GM15510 (cell line): Measurements from ENCODE around the gene RSPH6A.

Source experiments
- POLR2A ChIP-seq: IDR thresholded peaks from 3 replicates; pipeline ENCODE4 v1.6.1; 2011; ENCODE audit warnings: borderline replicate concordance; ENCODE audit not compliant: insufficient read length; ENCODE audit errors: extremely low read depth

RSPH6A gene

DNA sequence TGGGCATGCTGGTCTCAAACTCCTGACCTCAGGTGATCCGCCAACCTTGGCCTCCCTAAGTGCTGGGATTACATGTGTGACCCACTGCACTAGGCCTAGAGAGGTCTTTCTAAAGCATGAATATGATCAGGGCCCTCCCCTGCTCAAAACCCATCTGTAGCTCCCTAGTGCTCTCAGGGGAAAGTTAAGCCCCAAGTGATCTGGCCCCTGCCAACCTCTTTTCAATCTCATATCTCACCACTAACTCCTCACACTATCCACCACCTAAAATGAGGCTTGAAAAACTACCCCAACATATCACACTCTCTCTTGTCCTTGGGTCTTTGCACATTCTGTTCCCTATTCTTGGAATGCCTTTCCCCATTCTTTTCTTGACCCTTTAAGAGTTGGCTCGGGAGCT is 20.5 kb downstream of the RSPH6A start:
- no peak for TF ChIP-seq POLR2A

DNA sequence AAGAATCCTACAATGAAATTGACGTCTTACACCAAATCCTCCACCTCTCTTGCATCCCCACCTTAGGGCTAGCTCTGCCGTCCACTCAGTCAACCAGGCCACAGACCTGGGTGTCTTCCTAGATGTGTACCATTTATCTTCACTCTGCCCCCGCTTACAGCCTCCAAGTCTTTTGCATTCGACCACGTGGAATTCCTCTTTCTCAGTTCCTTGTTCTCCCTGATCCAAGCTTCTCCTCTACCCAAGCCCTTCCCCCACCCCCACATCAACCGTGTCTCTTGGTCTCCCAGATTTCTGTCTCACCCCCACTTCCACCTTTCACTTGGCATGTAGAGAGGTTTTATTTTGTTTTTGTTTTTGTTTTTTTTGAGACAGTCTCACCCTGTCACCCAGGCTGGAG is 21.2 kb downstream of the RSPH6A start:
- no peak for TF ChIP-seq POLR2A

DNA sequence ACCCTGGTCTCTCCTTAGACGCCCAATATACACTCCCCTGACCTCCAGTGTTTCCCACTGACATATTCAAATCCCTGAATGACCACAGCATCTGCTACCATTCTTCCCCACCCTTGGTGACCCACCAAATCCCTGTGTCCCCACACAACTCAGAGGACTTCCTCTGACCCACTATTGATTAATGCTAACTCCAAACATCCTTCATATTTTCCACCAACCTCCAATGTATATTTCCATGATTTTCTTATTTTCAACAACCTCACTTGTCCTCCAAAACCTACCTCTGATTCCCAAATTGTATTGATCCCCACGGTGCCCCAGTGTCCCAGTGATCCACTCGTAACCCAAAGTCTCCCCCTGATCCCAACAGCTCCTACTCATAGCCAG is 21.9 kb downstream of the RSPH6A start:
- TF ChIP-seq POLR2A = no peak

DNA sequence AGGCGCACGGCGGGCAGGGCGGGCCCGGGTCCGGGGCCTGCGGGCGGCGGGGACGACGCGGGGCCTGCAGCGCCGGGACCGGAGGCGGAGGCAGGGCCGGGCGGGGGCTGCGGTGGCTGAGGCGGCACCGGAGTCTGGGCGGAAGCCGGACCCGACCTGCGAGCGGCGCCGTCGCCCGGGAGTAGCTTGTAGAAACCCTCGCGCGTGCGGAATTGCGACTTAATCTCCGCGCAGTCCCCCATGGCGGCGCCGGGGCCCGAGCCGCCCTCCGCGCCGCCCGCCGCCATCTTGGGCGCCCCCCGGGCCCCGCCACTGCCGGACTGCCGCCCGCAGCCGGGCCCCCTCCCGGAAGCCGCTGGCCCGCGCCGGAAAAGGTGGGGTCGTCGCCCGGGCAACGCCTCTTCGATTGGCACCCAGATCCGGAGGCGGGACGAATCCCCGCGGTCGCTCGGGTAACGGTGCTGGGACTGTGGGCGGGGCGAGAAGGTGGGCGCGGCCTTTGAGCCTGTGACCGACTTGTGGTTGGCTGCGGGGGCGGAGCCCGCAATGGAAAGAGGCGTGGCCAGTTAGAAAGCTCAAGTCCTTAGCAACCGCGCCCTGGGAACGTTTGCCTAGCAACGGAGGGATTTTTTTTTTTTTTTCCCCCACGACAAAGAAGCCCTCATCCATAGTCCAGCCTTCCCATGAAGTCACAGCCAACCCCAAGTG is 22.5 kb downstream of the RSPH6A start, which contains the start of gene DMWD:
TSS of gene DMWD (minus strand) at position 376 of the 708 bp plus-strand sequence. CDS start at position 287, 89 bp downstream.
- TF ChIP-seq POLR2A = peak; percentile 85

DNA sequence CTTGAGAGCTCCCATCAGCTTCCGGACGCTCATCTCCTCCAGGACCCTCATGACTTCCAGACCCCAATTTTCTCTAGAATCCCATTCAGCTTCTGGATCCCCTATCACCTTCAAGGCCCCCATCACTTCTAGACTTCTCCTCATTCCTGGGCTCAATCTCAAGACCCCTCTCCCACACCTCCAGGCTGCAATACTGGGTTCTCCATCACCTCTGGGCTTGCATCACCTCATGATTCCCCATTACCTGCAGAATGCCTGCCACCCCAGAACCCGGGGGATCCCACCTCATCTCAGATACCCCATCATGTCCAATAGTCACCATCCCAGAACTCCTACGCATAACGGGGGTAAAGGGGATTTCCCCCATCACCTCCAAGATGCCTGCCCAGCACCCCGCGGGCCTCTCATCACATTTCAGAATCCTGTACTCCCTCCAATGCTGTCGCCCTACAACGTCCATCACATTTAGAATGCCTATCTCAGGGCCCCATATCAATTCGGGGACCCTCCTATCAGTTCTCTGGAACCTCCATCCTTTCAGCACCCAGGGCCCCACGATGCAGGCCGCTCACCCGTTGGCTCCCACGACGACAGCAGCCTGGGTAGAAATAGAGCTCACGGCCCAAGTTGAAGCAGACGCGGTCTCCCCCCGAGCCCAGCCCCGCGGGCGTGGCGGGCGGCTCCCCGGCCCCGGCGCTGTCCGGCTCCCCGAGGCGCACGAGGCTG is 23.2 kb downstream of the RSPH6A start:
- no peak for TF ChIP-seq POLR2A

DNA sequence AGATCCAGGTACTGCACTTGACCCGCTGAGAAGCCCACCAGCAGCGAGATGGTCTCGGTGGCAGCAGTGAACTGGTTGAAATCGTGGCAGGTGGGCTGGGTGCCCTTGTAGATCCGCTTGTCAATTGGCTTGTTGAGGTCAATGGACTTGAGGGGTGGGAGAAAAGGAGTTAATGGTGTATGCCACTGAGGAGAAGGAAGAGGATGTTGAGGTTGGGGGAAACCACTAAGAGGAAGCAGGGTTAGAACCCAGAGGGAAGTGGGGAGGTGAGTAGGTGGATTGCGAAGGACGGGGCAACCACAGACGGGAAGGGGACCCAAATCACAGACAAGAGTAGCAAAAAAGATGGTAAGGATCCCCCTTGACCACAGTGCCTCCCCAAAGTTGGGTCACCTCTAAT is 24.2 kb downstream of the RSPH6A start:
- TF ChIP-seq POLR2A = no peak

DNA sequence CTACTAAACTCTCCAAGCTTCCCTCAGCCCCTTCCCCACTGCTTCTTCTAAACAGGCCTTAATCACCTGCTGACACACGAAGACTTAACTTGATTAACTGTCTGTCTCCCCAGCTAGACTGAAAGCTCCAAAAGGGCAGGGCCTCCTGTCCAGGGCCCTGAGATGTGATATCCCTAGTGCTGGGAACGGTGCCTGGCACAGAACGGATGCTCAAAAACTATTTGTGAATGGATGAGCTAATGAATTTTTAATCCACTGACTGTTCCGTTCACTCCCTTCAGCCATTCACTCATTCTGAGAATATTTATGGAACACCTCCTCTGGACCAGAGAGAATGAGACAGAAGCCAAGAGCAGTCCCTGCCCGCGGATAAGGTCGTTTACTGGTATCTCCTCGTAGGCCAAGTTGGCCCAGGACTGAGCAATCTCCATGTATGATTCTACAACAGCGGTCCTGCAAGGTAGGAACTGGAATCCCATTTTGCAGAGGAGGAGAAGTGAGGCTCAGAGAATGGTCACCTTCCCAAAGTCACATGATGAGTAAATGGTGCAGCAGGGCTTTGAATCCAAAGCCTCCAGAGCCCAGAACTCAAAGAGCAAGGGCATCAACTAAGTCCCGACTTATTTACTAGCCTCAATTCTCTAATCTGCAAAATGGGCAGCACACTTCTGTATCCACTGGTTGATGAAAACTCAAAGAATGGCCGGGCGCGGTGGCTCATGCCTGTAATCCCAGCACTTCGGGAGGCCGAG is 25.9 kb downstream of the RSPH6A start:
- TF ChIP-seq POLR2A = no peak

DNA sequence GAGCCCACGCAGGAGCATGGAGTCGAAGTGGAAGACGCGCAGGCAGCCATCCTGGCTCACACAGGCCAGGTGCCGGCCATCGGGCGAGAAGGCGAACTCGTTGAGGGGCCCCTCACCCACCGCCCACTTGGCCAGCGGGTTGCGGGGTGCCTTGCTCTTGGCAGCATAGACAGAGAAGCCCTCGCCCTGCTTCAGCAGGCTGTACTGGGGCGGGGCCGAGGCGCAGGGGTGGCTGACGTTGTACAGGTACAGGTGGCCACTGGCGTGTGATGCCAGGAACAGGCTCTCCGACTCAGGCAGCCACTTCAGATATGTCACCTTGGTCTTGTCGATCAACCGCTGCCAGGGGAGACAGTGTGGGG is 28.6 kb downstream of the RSPH6A start:
- no peak for TF ChIP-seq POLR2A

DNA sequence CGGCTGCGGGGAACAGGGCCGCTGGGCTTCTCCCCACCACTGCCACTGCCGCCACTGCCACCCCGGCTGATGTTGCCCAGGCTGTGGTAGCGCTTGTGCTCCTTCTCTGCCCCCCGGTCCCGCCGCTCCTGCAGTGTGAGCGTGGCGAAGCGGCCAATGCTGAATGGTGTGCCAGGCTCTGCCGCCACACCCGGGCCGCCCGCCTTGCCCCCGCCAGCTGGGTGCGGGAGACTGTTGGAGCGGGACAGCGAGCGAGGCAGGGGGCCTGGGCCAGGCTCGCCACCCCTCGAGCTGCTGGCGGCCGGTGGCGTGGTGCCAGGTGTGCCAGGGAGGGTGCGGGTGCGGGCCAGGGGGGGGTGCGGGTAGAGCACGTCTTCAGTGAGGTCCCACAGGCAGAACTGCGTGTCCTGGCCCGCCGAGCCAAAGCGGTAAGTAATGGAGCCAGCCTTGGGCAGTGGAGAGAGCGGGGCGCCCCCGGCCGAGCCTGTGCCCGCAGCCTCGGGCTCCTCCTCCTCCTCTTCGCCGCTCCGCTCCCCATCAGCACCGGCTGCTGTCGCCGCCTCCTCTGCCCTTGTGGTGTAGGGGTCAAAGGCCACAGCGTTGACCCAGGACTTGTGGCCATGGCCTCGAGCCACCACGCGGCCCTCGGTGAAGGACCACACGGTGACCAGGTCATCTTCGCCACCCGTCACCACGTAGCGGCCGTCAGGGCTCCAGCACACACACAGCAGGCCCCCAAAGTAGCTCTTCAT is 29.2 kb downstream of the RSPH6A start:
- TF ChIP-seq POLR2A = no peak

DNA sequence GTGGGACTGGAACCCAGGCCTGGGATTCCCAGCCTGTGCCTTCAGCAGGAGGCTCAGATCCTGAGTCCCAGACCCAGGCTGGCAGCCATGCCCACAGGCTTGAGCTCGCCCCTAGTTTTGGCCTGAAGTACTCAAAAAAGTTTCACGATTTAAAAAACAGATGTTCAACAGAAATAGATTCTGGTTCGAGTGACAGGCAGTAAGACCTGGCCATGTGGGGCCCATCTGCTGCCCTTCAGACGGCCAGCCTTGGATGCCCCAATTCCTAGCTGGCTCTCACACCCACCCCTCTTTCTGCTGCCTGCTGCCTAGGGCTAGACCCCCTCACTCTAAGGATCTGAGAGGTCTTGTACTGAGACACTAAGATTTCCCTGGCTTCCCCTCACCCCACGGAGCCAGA is 30.0 kb downstream of the RSPH6A start:
- TF ChIP-seq POLR2A = no peak

DNA sequence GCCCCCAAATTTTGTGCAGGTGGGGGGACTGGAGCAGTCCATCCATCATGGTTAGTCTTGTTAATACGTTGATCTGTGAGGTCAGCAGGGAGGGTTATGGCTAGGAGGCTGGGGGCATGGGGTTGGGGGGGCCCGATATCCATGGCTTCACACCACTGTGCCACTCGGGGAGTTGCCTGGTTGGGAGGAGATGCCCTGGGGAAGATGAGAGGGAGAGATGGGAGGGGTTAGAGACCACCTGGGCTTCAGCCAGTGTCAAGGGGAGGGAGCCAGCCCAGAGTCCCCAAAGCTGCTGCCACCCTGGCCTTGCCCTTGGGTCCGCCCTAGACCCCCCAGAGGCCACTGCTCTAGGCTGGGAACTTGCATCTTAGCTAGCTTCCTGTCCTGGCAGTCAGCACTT is 31.0 kb downstream of the RSPH6A start:
- no peak for TF ChIP-seq POLR2A

DNA sequence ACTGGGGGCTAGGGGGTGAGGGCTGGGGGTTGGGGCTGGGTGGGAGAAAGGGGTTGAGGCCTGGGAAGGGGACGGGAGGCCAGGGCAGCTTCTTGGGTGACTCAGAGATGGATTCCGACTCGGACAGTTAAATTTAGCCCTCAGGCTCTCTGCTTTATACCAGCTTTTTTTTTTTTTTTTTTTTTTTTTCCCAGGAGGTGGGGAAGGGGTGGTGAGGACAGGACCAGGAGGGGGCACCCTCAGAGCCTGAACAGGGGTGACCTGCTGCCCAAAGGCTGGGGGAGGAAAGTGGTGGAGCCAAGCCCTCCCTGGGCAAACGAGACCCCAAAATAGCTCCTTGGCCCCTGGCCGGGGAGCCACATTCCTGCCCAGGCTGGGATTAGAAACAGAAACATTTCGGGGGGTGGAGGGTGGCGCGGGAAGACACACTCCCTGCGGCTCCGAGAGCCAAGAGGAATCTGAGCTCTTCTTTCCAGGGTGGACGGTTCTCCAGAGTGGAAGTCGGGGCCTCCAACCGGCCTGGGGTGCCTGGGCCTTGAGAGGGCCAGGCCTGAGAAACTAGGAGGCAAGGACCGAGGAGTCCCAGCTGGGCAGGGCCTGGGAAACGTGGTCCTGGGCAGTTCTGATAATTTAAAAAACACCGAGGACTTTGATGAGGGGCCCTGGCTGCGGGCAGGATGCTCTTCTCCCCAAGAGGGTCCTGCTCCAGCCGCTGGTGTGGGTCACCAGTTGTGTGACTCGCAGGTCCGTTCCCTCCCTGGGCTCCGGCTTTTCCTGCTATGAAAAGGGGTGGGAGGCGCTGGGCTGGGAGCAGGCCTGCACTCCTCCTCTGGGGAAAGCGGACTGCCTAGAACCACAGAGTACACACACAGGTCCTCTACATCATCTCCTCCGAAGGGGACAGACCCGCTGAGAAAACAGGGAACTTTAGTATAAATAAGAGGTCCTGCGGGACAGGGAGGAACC is 32.0 kb downstream of the RSPH6A start:
- no peak for TF ChIP-seq POLR2A

DNA sequence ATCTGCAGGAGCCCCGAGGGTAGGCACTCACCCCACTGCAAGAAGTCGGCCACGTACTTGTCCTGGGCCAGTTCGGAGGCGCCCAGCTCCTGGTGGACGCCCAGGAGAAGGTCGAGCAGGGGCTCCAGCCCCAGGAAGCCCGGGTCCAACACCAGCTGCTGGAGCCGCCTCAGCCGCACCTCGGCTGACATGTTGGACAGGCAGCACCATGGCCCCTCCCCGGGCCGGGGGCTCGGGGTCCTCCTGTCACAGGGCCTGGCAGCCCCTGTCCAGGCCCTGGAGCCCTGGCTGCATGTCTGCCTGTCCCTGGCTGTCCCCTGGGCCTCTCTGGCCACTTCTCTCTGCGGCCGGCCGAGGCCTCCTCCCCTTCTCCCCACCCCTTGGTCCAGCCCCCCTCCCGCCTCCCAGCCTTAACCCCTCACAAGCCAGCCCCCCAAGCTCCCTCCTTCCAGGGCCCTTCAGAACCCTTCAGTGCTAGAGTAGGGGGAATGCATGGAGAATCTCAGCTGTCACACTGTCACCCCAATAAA is 32.9 kb downstream of the RSPH6A start, which contains the start of gene DMPK:
TSS of gene DMPK (minus strand) at position 329 of the 530 bp plus-strand sequence. CDS start at position 191, 138 bp downstream.
- TF ChIP-seq POLR2A = no peak
